Measurements from ENCODE around the gene MST1. TPM values are rescaled to one million over a fixed set of nuclear protein-coding genes. Genes with fewer than 3 reads are reported as not detected.

The MST1 gene
- total RNA-seq, 1 experiment from 2014 or later = 15.4 TPM

DNA sequence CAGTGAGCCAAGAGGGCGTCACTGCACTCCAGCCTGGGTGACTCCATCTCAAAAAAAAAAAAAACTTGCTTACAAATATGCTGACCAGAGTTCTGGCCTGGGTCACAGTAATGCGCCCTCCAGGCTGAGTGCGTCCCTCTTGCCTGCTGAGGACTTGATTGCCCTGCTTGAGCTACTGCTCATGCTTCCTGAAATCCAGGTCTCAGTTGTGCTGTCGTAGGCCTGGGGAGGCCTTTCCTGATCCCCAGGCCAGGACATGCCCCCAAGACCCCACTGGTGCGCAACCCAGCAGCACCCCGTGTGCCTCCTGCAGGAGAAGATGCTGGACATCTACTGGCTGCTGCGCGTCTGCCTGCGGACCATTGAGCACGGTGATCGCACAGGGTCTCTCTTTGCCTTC, 22.9 kb upstream of the MST1 start:
- CTCF ChIA-PET = no interaction called here
- intact Hi-C loops (cut with micrococcal nuclease; ENCODE audit: unreplicated experiment) = no loop called here

DNA sequence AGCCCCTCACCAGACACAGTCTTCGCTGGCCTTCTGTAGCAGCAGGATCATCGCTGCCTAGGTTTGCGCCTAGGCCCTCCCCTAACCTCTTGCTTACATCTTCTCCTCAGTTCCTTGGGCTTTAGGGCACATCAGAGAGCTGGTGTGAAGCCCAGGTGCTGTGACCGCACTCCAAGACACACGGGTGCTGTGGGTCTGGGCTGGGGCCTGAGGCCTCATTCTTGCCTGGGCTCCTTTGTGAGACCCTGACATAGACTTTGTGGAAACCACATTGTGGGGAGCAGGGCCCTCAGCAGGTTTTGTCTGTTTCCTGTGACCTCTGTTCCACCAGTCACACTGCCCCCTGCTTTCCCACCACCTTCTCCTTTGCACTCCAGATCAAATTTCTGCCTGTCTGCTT, 22.2 kb upstream of the MST1 start:
- CTCF ChIA-PET = interaction anchor here (1.2 kb wide), 1 partner anchor 8 kb away, joined by 3 read pairs; the partner anchor contains the start of gene AMIGO3
- Mint-ChIP-seq H3K9me3 (ENCODE audit: unreplicated experiment) (no peaks in the 10 kb centered on the region), H3K4me3 (ENCODE audit: unreplicated experiment) (no peak overlapping the region), H3K36me3 (ENCODE audit: insufficient read depth, unreplicated experiment) (peaks cover 28% of the 10 kb centered on the region), H3K27me3 (ENCODE audit: insufficient read depth, unreplicated experiment) (no peaks in the 10 kb centered on the region), H3K27ac (ENCODE audit: unreplicated experiment) (no peak overlapping the region), H3K4me1 (ENCODE audit: low read depth, unreplicated experiment) (no peaks in the 10 kb centered on the region)
- DNase-seq = no peak
- no peak overlapping the region for H3K4me3 ChIP-seq (ENCODE audit: low read depth, low read length)
- POLR2A ChIA-PET = no interaction called here
- no peaks in the 10 kb centered on the region for H3K36me3 ChIP-seq (ENCODE audit: control insufficient read depth, insufficient read depth, low read length)
- H3K4me1 ChIP-seq = no peaks in the 10 kb centered on the region
- H3K27me3 ChIP-seq (replicated peaks; ENCODE audit: control insufficient read depth, insufficient read depth, low read length) = no peaks in the 10 kb centered on the region
- BruUV-seq (replicated peaks) = no TSS peak
- intact Hi-C loops (cut with micrococcal nuclease; ENCODE audit: unreplicated experiment) = no loop called here
- TF ChIP-seq, protein P1, sequence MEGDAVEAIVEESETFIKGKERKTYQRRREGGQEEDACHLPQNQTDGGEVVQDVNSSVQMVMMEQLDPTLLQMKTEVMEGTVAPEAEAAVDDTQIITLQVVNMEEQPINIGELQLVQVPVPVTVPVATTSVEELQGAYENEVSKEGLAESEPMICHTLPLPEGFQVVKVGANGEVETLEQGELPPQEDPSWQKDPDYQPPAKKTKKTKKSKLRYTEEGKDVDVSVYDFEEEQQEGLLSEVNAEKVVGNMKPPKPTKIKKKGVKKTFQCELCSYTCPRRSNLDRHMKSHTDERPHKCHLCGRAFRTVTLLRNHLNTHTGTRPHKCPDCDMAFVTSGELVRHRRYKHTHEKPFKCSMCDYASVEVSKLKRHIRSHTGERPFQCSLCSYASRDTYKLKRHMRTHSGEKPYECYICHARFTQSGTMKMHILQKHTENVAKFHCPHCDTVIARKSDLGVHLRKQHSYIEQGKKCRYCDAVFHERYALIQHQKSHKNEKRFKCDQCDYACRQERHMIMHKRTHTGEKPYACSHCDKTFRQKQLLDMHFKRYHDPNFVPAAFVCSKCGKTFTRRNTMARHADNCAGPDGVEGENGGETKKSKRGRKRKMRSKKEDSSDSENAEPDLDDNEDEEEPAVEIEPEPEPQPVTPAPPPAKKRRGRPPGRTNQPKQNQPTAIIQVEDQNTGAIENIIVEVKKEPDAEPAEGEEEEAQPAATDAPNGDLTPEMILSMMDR (IDR thresholded peaks at IDR 0.05; ENCODE audit: insufficient read depth in 1 of 2, low read depth in 1 of 2, low read length in 1 of 2, severe bottlenecking in 1 of 2, unreplicated experiment in 1 of 2) = no peak
- H3K9me3 ChIP-seq = no peaks in the 10 kb centered on the region

More for the DNA sequence above, 22.9 kb upstream of the MST1 start:
- H3K27me3 ChIP-seq (replicated peaks; ENCODE audit: control insufficient read depth, insufficient read depth, low read length) = no peaks in the 10 kb centered on the region
- H3K36me3 ChIP-seq (ENCODE audit: control insufficient read depth, insufficient read depth, low read length) = no peaks in the 10 kb centered on the region
- no peaks in the 10 kb centered on the region for H3K4me1 Mint-ChIP-seq (ENCODE audit: low read depth, unreplicated experiment)
- no peaks in the 10 kb centered on the region for H3K9me3 Mint-ChIP-seq (ENCODE audit: unreplicated experiment)
- no peak overlapping the region for H3K27ac Mint-ChIP-seq (ENCODE audit: unreplicated experiment)
- no peak overlapping the region for H3K4me3 Mint-ChIP-seq (ENCODE audit: unreplicated experiment)
- no TSS peak for BruUV-seq (replicated peaks)
- no peaks in the 10 kb centered on the region for H3K4me1 ChIP-seq
- no peak overlapping the region for H3K4me3 ChIP-seq (ENCODE audit: low read depth, low read length)
- TF ChIP-seq, protein P1 (IDR thresholded peaks at IDR 0.05; ENCODE audit: insufficient read depth in 1 of 2, low read depth in 1 of 2, low read length in 1 of 2, severe bottlenecking in 1 of 2, unreplicated experiment in 1 of 2) = no peak
- no peaks in the 10 kb centered on the region for H3K9me3 ChIP-seq
- no peak for DNase-seq
- POLR2A ChIA-PET = no interaction called here
- no peaks in the 10 kb centered on the region for H3K27me3 Mint-ChIP-seq (ENCODE audit: insufficient read depth, unreplicated experiment)
- H3K36me3 Mint-ChIP-seq (ENCODE audit: insufficient read depth, unreplicated experiment) = peaks cover 28% of the 10 kb centered on the region

DNA sequence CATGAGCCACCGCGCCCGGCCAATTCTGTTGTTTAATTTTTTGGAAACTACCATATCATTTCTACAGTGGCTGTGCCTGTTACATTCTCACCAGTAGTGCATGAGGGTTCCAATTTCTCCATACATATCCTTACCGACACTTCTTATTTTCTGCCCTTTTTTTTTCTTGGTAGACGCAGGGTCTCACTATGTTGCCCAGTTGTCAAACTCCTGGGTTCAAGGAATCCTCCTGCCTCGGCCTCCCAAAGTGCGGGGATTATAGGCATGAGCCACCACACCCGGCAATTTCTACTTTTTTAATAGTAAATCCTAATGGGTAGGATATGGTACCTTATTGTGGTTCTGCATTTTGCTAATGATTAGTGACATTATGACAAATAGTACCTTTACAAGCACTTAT, 20.6 kb upstream of the MST1 start:
- TF ChIP-seq, protein P1 (IDR thresholded peaks at IDR 0.05; ENCODE audit: insufficient read depth in 1 of 2, low read depth in 1 of 2, low read length in 1 of 2, severe bottlenecking in 1 of 2, unreplicated experiment in 1 of 2) = no peak
- CTCF ChIA-PET = no interaction called here
- intact Hi-C loops (cut with micrococcal nuclease; ENCODE audit: unreplicated experiment) = no loop called here
- DNase-seq = no peak
- Mint-ChIP-seq H3K4me1 (ENCODE audit: low read depth, unreplicated experiment) (no peaks in the 10 kb centered on the region), H3K4me3 (ENCODE audit: unreplicated experiment) (no peak overlapping the region), H3K27ac (ENCODE audit: unreplicated experiment) (no peak overlapping the region), H3K36me3 (ENCODE audit: insufficient read depth, unreplicated experiment) (peaks cover 12% of the 10 kb centered on the region), H3K9me3 (ENCODE audit: unreplicated experiment) (no peaks in the 10 kb centered on the region), H3K27me3 (ENCODE audit: insufficient read depth, unreplicated experiment) (no peaks in the 10 kb centered on the region)
- POLR2A ChIA-PET = no interaction called here
- BruUV-seq (replicated peaks) = no TSS peak
- Histone ChIP-seq H3K27me3 (replicated peaks; ENCODE audit: control insufficient read depth, insufficient read depth, low read length) (no peaks in the 10 kb centered on the region), H3K9me3 (no peaks in the 10 kb centered on the region), H3K4me1 (no peaks in the 10 kb centered on the region), H3K4me3 (ENCODE audit: low read depth, low read length) (no peak overlapping the region), H3K36me3 (ENCODE audit: control insufficient read depth, insufficient read depth, low read length) (no peaks in the 10 kb centered on the region)

All from Caco-2 (cell line).